ENCODE measurements around the gene HCFC1.

DNA sequence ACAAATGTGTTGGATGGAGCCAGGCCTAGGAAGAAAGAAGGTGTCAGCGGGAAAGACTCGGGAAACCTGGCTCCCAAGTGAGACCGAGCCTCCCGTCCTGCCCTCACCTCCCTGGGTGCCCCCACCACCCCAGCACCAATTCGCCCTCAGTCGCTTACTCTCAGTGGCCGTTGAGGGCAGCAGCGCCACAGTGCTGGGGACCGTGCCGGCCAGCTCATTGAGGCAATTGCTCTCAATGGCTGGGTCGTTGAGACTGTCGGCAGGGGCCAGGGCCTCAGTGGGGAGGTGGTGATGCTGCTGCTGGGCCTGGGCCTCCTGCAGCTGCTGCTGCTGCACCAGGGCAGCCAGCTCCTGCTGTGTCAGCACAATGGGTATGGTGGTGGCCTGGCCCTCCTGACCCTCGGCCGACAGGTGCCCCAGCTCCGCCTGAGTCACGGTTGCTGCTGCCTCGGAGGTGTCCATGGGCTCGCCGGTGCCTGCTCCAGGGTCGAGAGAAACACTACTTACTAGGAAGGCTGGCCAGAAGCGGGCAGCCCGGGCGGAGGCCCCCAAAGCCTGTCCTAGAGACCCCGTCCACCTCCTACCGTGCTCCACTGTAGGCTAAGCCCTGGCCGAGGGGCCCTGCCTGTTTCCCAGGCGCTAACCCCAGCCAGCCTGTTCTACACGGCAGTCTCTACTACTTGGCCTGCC lies 19.8 kb downstream of the HCFC1 start:
- TF ChIP-seq, protein P1, sequence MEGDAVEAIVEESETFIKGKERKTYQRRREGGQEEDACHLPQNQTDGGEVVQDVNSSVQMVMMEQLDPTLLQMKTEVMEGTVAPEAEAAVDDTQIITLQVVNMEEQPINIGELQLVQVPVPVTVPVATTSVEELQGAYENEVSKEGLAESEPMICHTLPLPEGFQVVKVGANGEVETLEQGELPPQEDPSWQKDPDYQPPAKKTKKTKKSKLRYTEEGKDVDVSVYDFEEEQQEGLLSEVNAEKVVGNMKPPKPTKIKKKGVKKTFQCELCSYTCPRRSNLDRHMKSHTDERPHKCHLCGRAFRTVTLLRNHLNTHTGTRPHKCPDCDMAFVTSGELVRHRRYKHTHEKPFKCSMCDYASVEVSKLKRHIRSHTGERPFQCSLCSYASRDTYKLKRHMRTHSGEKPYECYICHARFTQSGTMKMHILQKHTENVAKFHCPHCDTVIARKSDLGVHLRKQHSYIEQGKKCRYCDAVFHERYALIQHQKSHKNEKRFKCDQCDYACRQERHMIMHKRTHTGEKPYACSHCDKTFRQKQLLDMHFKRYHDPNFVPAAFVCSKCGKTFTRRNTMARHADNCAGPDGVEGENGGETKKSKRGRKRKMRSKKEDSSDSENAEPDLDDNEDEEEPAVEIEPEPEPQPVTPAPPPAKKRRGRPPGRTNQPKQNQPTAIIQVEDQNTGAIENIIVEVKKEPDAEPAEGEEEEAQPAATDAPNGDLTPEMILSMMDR (IDR thresholded peaks at IDR 0.05; ENCODE audit: insufficient read depth, low read depth, low read length): no peak
- TF ChIP-seq EZH2 (IDR thresholded peaks at IDR 0.05; ENCODE audit: insufficient read depth, low read length): no peak
